H9 (cell line): ENCODE results near the gene YPEL3. TPM values are rescaled to one million over a fixed set of nuclear protein-coding genes. Genes with fewer than 3 reads are reported as not detected.

Experiments used
- DNase-seq: peaks from one replicate; pipeline ENCODE4 v3.0.0-alpha.2; 2017
- H2AFZ ChIP-seq: one replicate; pipeline ENCODE4 v1.6.1; 2013; ENCODE audit warnings: mild to moderate bottlenecking, low read length, control low read depth, moderate library complexity
- H2AK5ac ChIP-seq: 2 replicates; pipeline ENCODE4 v1.6.1; 2013; ENCODE audit warnings: low read length, control low read depth, mixed read lengths; ENCODE audit not compliant: insufficient read length
- H2BK120ac ChIP-seq: one replicate; pipeline ENCODE4 v1.6.1; 2013; ENCODE audit warnings: low read depth, mild to moderate bottlenecking, low read length, control low read depth, inconsistent platforms; ENCODE audit not compliant: poor library complexity, severe bottlenecking
- H2BK12ac ChIP-seq: 2 replicates; pipeline ENCODE4 v1.6.1; 2013; ENCODE audit warnings: low read length, control low read depth, mixed read lengths, low read depth; ENCODE audit not compliant: insufficient read length
- H2BK15ac ChIP-seq: 2 replicates; pipeline ENCODE4 v1.6.1; 2013; ENCODE audit warnings: low read depth, low read length, control low read depth
- H2BK20ac ChIP-seq: one replicate; pipeline ENCODE4 v1.6.1; 2013; ENCODE audit warnings: low read depth, mild to moderate bottlenecking, low read length, control low read depth, inconsistent platforms; ENCODE audit not compliant: poor library complexity, severe bottlenecking
- H2BK5ac ChIP-seq: 2 replicates; pipeline ENCODE4 v1.6.1; 2013; ENCODE audit warnings: low read length, control low read depth, mixed read lengths; ENCODE audit not compliant: insufficient read length
- H3K14ac ChIP-seq: 2 replicates; pipeline ENCODE4 v1.6.1; 2013; ENCODE audit warnings: low read length, control low read depth; ENCODE audit not compliant: insufficient read depth
- H3K18ac ChIP-seq: 2 replicates; pipeline ENCODE4 v1.6.1; 2013; ENCODE audit warnings: low read depth, mild to moderate bottlenecking, mixed read lengths, low read length, control low read depth; ENCODE audit not compliant: insufficient read length
- H3K23ac ChIP-seq: 2 replicates; pipeline ENCODE4 v1.6.1; 2013; ENCODE audit warnings: low read length, control low read depth, mixed read lengths, low read depth; ENCODE audit not compliant: insufficient read length
- H3K23me2 ChIP-seq: 2 replicates; pipeline ENCODE4 v1.6.1; 2013; ENCODE audit warnings: low read depth, mild to moderate bottlenecking, mixed read lengths, low read length, control low read depth; ENCODE audit not compliant: insufficient read length, poor library complexity, severe bottlenecking
- H3K27ac ChIP-seq: 2 replicates; pipeline ENCODE4 v1.5.1; 2013; ENCODE audit warnings: low read length, control low read depth, mixed read lengths, low read depth; ENCODE audit not compliant: insufficient read length
- H3K27me3 ChIP-seq: 2 replicates; pipeline ENCODE4 v1.6.1; 2013; ENCODE audit warnings: low read length, control low read depth, inconsistent platforms; ENCODE audit not compliant: insufficient read depth
- H3K4ac ChIP-seq: 2 replicates; pipeline ENCODE4 v1.6.1; 2013; ENCODE audit warnings: low read depth, mild to moderate bottlenecking, control low read depth, inconsistent platforms, low read length, moderate library complexity
- H3K4me1 ChIP-seq: 2 replicates; pipeline ENCODE4 v1.6.1; 2013; ENCODE audit warnings: low read length, control low read depth, inconsistent platforms; ENCODE audit not compliant: insufficient read depth
- H3K4me2 ChIP-seq: 2 replicates; pipeline ENCODE4 v1.6.1; 2013; ENCODE audit warnings: low read length, control low read depth, mixed read lengths; ENCODE audit not compliant: insufficient read length, insufficient read depth
- H3K56ac ChIP-seq: 2 replicates; pipeline ENCODE4 v1.6.1; 2013; ENCODE audit warnings: low read depth, mild to moderate bottlenecking, mixed read lengths, low read length, control low read depth; ENCODE audit not compliant: insufficient read length
- H3K79me1 ChIP-seq: 2 replicates; pipeline ENCODE4 v1.6.1; 2013; ENCODE audit warnings: low read depth, mild to moderate bottlenecking, moderate library complexity, low read length, control low read depth, inconsistent platforms; ENCODE audit not compliant: insufficient read depth, poor library complexity, severe bottlenecking
- H3K79me2 ChIP-seq: 2 replicates; pipeline ENCODE4 v1.6.1; 2013; ENCODE audit warnings: low read length, control low read depth, inconsistent platforms; ENCODE audit not compliant: insufficient read depth
- H3K9ac ChIP-seq: 2 replicates; pipeline ENCODE4 v1.6.1; 2013; ENCODE audit warnings: low read length, control low read depth, mixed read lengths; ENCODE audit not compliant: insufficient read length; ENCODE audit errors: extremely low read depth
- H3K9me3 ChIP-seq: one replicate; pipeline ENCODE4 v1.6.1; 2013; ENCODE audit warnings: low read depth, low read length, inconsistent platforms; ENCODE audit not compliant: control insufficient read depth
- H3T11ph ChIP-seq: one replicate; pipeline ENCODE4 v1.6.1; 2013; ENCODE audit warnings: mild to moderate bottlenecking, low read length, control low read depth, inconsistent platforms
- H4K20me1 ChIP-seq: one replicate; pipeline ENCODE4 v1.6.1; 2013; ENCODE audit not compliant: control insufficient read depth, insufficient read length, insufficient read depth
- H4K5ac ChIP-seq: 2 replicates; pipeline ENCODE4 v1.6.1; 2013; ENCODE audit warnings: low read depth, mild to moderate bottlenecking, mixed read lengths, low read length, control low read depth; ENCODE audit not compliant: insufficient read length
- H4K8ac ChIP-seq: replicated peaks from 2 replicates; pipeline ENCODE4 v1.6.1; 2013; ENCODE audit warnings: low read length, control low read depth, mixed read lengths, low read depth; ENCODE audit not compliant: insufficient read length
- H4K91ac ChIP-seq: 2 replicates; pipeline ENCODE4 v1.6.1; 2013; ENCODE audit warnings: low read depth, mild to moderate bottlenecking, moderate library complexity, mixed read lengths, low read length, control low read depth; ENCODE audit not compliant: insufficient read length
- H3K27ac Mint-ChIP-seq, 3 experiments: 2 replicates in 2 of 3; 3 replicates in 1 of 3; pipeline ENCODE4 v1.8.0; 2020 to 2021; ENCODE audit warnings: mixed read lengths in 3 of 3, mild to moderate bottlenecking in 1 of 3, moderate library complexity in 1 of 3
- H3K27me3 Mint-ChIP-seq: 2 replicates; pipeline ENCODE4 v1.8.0; 2021; ENCODE audit warnings: low read depth, mild to moderate bottlenecking, moderate library complexity, mixed read lengths
- H3K36me3 Mint-ChIP-seq, 3 experiments: 2 replicates in 2 of 3; 3 replicates in 1 of 3; pipeline ENCODE4 v1.8.0; 2020 to 2021; ENCODE audit warnings: low read depth in 3 of 3, mixed read lengths in 3 of 3; ENCODE audit not compliant: insufficient read depth in 1 of 3
- H3K4me1 Mint-ChIP-seq, 2 experiments: 2 replicates each; pipeline ENCODE4 v1.8.0; 2020; ENCODE audit warnings: mixed read lengths in 2 of 2
- H3K4me3 Mint-ChIP-seq, 2 experiments: 2 replicates in 1 of 2; 3 replicates in 1 of 2; pipeline ENCODE4 v1.8.0; 2020 to 2021; ENCODE audit warnings: mild to moderate bottlenecking in 2 of 2, mixed read lengths in 2 of 2, moderate library complexity in 1 of 2
- H3K9me3 Mint-ChIP-seq, 2 experiments: 2 replicates in 1 of 2; 3 replicates in 1 of 2; pipeline ENCODE4 v1.8.0; 2020; ENCODE audit warnings: mild to moderate bottlenecking in 2 of 2, mixed read lengths in 2 of 2, moderate library complexity in 1 of 2
- CTCF ChIP-seq: fragments of 200-600 bp; sonication (generic); conservative IDR thresholded peaks from 3 replicates; pipeline ENCODE4 v1.8.0; 2021; ENCODE audit warnings: antibody characterized with exemption, mild to moderate bottlenecking
- WGBS: extraction: QIAGEN DNeasy Blood & Tissue Kit; methylation state at CpG from one replicate; pipeline ENCODE4 v1.1.7; 2013; ENCODE audit warnings: missing lambda C conversion rate, low lambda C conversion rate, mixed read lengths; ENCODE audit not compliant: insufficient read length; ENCODE audit errors: extremely low coverage; 5-methylcytosine and 5-hydroxymethylcytosine counted together
- total RNA-seq: library from RNA; stranded (reverse); gene quantifications from 2 replicates; pipeline ENCODE4 v1.2.1, GENCODE V29; 2021

YPEL3 gene
- total RNA-seq, 1 experiment from 2014 or later = 27.5 TPM

GRCh38 chr16:30096862-30097563 lies 1.0 kb upstream of the YPEL3 start:
- no peak overlapping the region for H2BK5ac ChIP-seq
- H3K27me3 ChIP-seq = no peaks in the 10 kb centered on the region
- H3K4ac ChIP-seq = peak overlapping the region; percentile 6; the same call in 1 of the 2 replicates
- peak overlapping the region; percentile 65 to 78 for H3K4me3 Mint-ChIP-seq
- H4K91ac ChIP-seq = no peak overlapping the region
- peaks cover 21% of the 10 kb centered on the region in 2 experiments for H3K4me1 Mint-ChIP-seq
- peak overlapping the region; percentile 74; the same call in 1 of the 2 replicates for H3K14ac ChIP-seq
- peak overlapping the region; percentile 91 for H3K9ac ChIP-seq
- H3K79me1 ChIP-seq = no peaks in the 10 kb centered on the region
- H3K23me2 ChIP-seq = peaks cover 8% of the 10 kb centered on the region
- H3K79me2 ChIP-seq = peaks cover 12% of the 10 kb centered on the region; the same call in 1 of the 2 replicates
- H2BK12ac ChIP-seq = peak overlapping the region; percentile 41
- peak overlapping the region; percentile 39 for H2BK120ac ChIP-seq
- DNase-seq = peak; percentile 92
- peak overlapping the region; percentile 97 to 99 (median 98) for H3K27ac Mint-ChIP-seq
- H3K56ac ChIP-seq = no peak overlapping the region
- peaks cover 6% of the 10 kb centered on the region for H3K27me3 Mint-ChIP-seq
- peaks cover 28 to 39% (median 29%) of the 10 kb centered on the region in 3 experiments for H3K36me3 Mint-ChIP-seq
- H3K9me3 ChIP-seq = no peaks in the 10 kb centered on the region
- H2AFZ ChIP-seq = no peak overlapping the region
- H4K20me1 ChIP-seq = no peaks in the 10 kb centered on the region
- H3K18ac ChIP-seq = peak overlapping the region; percentile 92
- no peak overlapping the region for H2BK15ac ChIP-seq
- no peak for TF ChIP-seq CTCF
- no peak overlapping the region for H2AK5ac ChIP-seq
- no peak overlapping the region for H3K23ac ChIP-seq
- H3T11ph ChIP-seq = no peak overlapping the region
- no peak overlapping the region for H4K8ac ChIP-seq
- WGBS = no CpG with 5 or more reads among the region's 18 CpGs
- no peaks in the 10 kb centered on the region for H3K4me1 ChIP-seq
- H3K9me3 Mint-ChIP-seq = peaks cover 21 to 23% of the 10 kb centered on the region in 2 experiments
- peak overlapping the region; percentile 81 for H4K5ac ChIP-seq
- H3K4me2 ChIP-seq = peak overlapping the region; percentile 50
- no peak overlapping the region for H2BK20ac ChIP-seq
- H3K27ac ChIP-seq = peak overlapping the region; percentile 74
